K562 (cell line): Measurements from ENCODE around the gene WDR72.

ENCODE experiments used
- GATAD2A ChIP-seq: fragments of 450-650 bp; IDR thresholded peaks from 2 replicates; pipeline ENCODE4 v1.6.1; 2017
- MXI1 ChIP-seq: IDR thresholded peaks from 2 replicates; pipeline ENCODE4 v1.6.1; 2011; ENCODE audit warnings: low read depth, mild to moderate bottlenecking, improper control_type of control experiment, low read length
- RBM34 ChIP-seq: fragments of 200-400 bp; formaldehyde crosslinking; IDR thresholded peaks from 2 replicates; pipeline ENCODE4 v1.6.1; 2018; ENCODE audit warnings: low read length, borderline replicate concordance; ENCODE audit not compliant: insufficient read depth
- SRF ChIP-seq, 2 experiments: fragments of 250-450, 450-650 bp in 1 of 2; sonication (Bioruptor Pico) in 1 of 2; sonication (generic) in 1 of 2; formaldehyde crosslinking; IDR thresholded peaks; 2 replicates each; pipeline versions ENCODE4 v1.5.0 to v1.5.1; 2020 to 2022; ENCODE audit warnings: mild to moderate bottlenecking in 1 of 2, missing genetic modification reagents in 1 of 2
- TAF15 ChIP-seq: fragments of 200-400 bp; formaldehyde crosslinking; IDR thresholded peaks from 2 replicates; pipeline ENCODE4 v1.6.1; 2017; ENCODE audit warnings: mild to moderate bottlenecking, low read depth, low read length, moderate library complexity
- ZBTB1 ChIP-seq: sonication (generic); formaldehyde crosslinking; IDR thresholded peaks from 2 replicates; pipeline ENCODE4 v1.8.1; 2023; ENCODE audit warnings: missing genetic modification reagents, low read depth, mild to moderate bottlenecking, borderline replicate concordance
- ZHX1 ChIP-seq: fragments of 150-350 bp; conservative IDR thresholded peaks from 2 replicates; pipeline ENCODE4 v1.6.1; 2014; ENCODE audit warnings: low read length

DNA sequence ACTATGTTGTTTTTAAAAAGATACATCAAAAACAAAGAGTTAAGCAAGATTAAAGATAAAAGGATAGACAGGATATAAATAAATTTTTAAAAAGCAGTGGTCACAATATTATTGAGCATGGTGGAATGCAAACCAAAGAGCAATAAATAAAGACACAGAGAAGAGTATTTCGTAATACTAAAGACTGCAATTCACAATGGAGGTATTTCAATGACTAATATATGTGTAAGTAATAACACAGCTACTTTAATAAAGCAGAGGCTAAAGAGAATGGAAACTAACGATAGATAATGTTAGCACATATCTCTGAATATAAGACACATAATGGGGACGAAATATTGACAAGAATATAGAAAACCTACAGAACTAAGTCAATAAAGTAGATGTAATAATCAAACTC lies 219.6 kb downstream of the WDR72 start:
- TF ChIP-seq MXI1, result no peak
- no peak for TF ChIP-seq TAF15
- no peak for TF ChIP-seq ZHX1
- no peak for TF ChIP-seq ZBTB1 (CRISPR knock-in tag)
- no peak for TF ChIP-seq SRF (CRISPR knock-in tag; IDR thresholded peaks at IDR 0.05)
- TF ChIP-seq RBM34, result no peak
- TF ChIP-seq GATAD2A, result no peak
